HFFc6 (cell line): ENCODE measurements around the gene ADGRD2. TPM values are rescaled to one million over a fixed set of nuclear protein-coding genes. Genes with fewer than 3 reads are reported as not detected.

Experiments used
- DNase-seq: peaks from one replicate; pipeline ENCODE4 v3.0.0-alpha.2; 2018
- H3K27ac Mint-ChIP-seq: 2 replicates; pipeline ENCODE4 v1.8.0; 2020; ENCODE audit warnings: mild to moderate bottlenecking, mixed read lengths
- H3K27me3 Mint-ChIP-seq: 2 replicates; pipeline ENCODE4 v1.8.0; 2021; ENCODE audit warnings: mild to moderate bottlenecking, moderate library complexity, mixed read lengths; ENCODE audit not compliant: insufficient read depth
- H3K36me3 Mint-ChIP-seq: 2 replicates; pipeline ENCODE4 v1.8.0; 2021; ENCODE audit warnings: low read depth, mixed read lengths
- H3K4me1 Mint-ChIP-seq: 2 replicates; pipeline ENCODE4 v1.8.0; 2020; ENCODE audit warnings: low read depth, mixed read lengths
- H3K4me3 Mint-ChIP-seq: 2 replicates; pipeline ENCODE4 v1.8.0; 2020; ENCODE audit warnings: mild to moderate bottlenecking, moderate library complexity, mixed read lengths
- H3K9me3 Mint-ChIP-seq: 2 replicates; pipeline ENCODE4 v1.8.0; 2020; ENCODE audit warnings: mild to moderate bottlenecking, mixed read lengths
- total RNA-seq, 6 experiments: library from RNA; stranded (reverse); fragmentation: NEBNext Ultra II Directional; extraction: Animal tissue kit (Norgen Biotek cat#: 25700); gene quantifications; 2 replicates in 1 of 6; 3 replicates in 5 of 6; pipeline ENCODE4 v1.2.3, GENCODE V29; 2021
- TF ChIP-seq, protein P1 (sequence below): fragments of 200-600 bp; sonication (generic); IDR thresholded peaks from 2 replicates; pipeline ENCODE4 v1.5.0; 2021; ENCODE audit warnings: antibody characterized with exemption, mild to moderate bottlenecking

The ADGRD2 gene
- total RNA-seq, 6 experiments from 2014 or later, result not detected

DNA sequence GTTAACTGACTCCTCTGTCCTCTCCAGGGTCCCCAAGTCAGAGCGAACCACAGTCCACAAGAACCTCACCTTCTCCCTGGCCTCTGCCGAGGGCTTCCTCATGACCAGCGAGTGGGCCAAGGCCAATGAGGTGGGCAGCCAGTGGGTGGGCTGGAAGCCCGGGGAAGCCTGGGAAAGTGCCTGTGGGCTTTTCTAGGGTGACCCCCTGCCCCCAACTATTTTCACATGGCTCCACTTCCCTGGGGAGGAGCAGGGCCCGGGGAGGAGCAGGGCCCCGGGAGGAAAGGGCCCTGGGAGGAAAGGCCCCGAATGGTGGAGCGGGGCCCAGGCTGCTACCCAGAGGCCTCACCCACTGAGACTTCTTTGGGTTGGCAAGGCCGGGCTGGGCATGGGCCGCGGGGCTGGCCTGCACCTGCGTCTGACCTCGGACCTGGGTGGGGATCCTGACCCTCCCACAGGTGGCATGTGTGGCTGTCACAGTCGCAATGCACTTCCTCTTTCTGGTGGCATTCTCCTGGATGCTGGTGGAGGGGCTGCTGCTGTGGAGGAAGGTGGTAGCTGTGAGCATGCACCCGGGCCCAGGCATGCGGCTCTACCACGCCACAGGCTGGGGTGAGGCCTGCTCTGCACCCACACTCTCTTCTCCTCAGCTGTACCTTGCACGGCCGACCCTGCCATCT, 17.9 kb downstream of the ADGRD2 start:
- Mint-ChIP-seq H3K4me3 (no peak overlapping the region), H3K36me3 (no peaks in the 10 kb centered on the region), H3K27me3 (peaks cover 44% of the 10 kb centered on the region), H3K4me1 (no peaks in the 10 kb centered on the region), H3K9me3 (no peaks in the 10 kb centered on the region; the same call in 1 of the 2 replicates), H3K27ac (no peak overlapping the region)
- TF ChIP-seq, protein P1, sequence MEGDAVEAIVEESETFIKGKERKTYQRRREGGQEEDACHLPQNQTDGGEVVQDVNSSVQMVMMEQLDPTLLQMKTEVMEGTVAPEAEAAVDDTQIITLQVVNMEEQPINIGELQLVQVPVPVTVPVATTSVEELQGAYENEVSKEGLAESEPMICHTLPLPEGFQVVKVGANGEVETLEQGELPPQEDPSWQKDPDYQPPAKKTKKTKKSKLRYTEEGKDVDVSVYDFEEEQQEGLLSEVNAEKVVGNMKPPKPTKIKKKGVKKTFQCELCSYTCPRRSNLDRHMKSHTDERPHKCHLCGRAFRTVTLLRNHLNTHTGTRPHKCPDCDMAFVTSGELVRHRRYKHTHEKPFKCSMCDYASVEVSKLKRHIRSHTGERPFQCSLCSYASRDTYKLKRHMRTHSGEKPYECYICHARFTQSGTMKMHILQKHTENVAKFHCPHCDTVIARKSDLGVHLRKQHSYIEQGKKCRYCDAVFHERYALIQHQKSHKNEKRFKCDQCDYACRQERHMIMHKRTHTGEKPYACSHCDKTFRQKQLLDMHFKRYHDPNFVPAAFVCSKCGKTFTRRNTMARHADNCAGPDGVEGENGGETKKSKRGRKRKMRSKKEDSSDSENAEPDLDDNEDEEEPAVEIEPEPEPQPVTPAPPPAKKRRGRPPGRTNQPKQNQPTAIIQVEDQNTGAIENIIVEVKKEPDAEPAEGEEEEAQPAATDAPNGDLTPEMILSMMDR, result no peak
- no peak for DNase-seq

DNA sequence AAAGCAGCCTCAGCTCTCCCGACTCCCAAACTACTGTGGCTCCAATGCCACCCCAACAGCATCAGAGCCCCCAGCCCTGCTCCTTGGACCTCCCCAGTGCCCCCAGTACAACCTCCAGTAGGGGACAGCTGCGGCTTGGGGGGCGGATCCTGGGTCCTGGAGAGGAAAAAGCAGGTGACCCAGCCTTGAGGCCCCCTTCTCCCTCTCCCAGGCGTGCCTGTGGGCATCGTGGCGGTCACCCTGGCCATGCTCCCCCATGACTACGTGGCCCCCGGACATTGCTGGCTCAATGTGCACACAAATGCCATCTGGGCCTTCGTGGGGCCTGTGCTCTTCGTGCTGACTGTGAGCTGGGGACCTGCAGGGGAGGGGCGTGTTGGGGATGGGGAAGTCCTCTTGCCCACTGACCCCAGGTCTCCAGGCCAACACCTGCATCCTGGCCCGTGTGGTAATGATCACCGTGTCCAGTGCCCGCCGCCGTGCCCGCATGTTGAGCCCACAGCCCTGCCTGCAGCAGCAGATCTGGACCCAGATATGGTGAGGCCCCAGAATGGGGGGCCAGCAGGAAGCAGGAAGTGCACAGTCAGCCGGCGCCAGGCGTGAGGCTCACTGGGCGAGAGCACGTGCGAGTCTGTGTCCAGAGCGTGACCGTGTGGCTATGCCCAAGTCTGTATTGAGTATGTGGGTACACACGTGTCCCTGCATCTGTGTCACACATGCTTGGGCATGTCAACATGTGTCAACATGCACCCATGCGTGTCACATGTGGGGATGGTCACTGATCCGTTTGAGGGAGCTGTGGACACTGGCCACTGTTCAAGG, 19.0 kb downstream of the ADGRD2 start:
- peaks cover 47% of the 10 kb centered on the region for H3K27me3 Mint-ChIP-seq
- H3K9me3 Mint-ChIP-seq, result no peaks in the 10 kb centered on the region
- no peak overlapping the region for H3K27ac Mint-ChIP-seq
- H3K36me3 Mint-ChIP-seq, result no peaks in the 10 kb centered on the region
- no peaks in the 10 kb centered on the region for H3K4me1 Mint-ChIP-seq
- DNase-seq, result no peak
- H3K4me3 Mint-ChIP-seq, result no peak overlapping the region
- TF ChIP-seq, protein P1, result no peak

DNA sequence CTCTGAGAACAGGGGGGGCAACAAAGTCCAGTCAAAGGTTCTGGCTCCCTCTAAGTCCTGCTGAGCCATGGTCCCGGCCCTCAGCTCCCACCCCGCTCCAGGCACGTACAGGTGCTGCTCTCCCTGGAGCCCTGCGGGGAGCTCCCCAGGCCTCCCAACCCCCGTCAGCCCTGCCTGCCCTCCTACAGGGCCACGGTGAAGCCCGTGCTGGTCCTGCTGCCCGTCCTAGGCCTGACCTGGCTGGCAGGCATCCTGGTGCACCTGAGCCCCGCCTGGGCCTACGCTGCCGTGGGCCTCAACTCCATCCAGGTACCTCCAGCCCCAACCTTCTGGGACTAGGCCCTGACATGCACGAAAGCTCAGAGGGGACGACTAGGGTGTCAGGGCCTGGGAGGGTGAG, 20.1 kb downstream of the ADGRD2 start:
- DNase-seq, result no peak
- H3K27ac Mint-ChIP-seq, result no peak overlapping the region
- no peaks in the 10 kb centered on the region for H3K36me3 Mint-ChIP-seq
- H3K4me1 Mint-ChIP-seq, result no peaks in the 10 kb centered on the region
- peaks cover 44% of the 10 kb centered on the region for H3K27me3 Mint-ChIP-seq
- no peaks in the 10 kb centered on the region for H3K9me3 Mint-ChIP-seq
- H3K4me3 Mint-ChIP-seq, result no peak overlapping the region
- TF ChIP-seq, protein P1, result no peak

DNA sequence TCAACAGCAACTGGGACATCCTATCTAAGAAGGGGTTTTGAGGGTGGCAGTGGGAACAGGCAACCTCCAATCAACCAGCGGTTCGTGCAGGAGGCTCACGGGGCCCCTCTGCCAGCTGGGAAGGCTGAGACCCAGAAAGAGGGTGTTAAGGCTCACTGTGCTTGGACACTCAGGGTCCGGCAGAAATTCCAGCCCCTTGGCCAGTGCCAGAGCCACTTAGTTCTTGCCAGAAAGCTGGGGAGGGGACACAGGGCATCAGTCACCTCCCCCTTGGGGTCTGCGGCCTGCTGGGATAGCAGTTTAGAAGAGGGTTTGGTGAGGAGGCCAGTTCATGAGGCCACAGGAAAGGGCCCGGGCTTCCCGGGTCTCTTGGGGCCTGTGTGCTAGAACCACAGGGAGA, 20.5 kb downstream of the ADGRD2 start:
- H3K36me3 Mint-ChIP-seq, result no peaks in the 10 kb centered on the region

DNA sequence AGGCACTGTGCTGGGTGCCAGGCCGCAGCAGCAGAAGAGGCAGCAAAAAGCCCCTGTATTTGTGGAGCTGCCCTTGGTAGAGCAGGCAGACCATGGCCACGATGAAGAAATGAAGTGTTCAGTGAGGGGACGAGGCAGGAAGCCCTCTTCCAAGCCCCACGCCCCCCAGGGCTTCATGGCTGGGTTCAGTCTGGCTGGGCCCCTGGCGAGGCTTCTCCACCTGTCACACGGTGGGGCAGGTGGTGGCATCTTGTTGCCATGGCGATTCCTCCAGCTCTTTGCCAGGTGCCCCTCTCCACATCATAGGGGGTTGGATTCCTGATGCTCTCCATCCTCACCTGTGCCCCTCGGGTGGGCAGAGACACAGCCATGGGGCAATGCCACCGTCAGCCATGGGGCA, 21.5 kb downstream of the ADGRD2 start:
- H3K36me3 Mint-ChIP-seq, result no peaks in the 10 kb centered on the region
- TF ChIP-seq, protein P1, result no peak
- no peak for DNase-seq
- no peak overlapping the region for H3K27ac Mint-ChIP-seq
- H3K4me1 Mint-ChIP-seq, result no peaks in the 10 kb centered on the region
- peaks cover 37% of the 10 kb centered on the region for H3K27me3 Mint-ChIP-seq
- no peak overlapping the region for H3K4me3 Mint-ChIP-seq
- H3K9me3 Mint-ChIP-seq, result no peaks in the 10 kb centered on the region

More for the DNA sequence above, 20.5 kb downstream of the ADGRD2 start:
- Mint-ChIP-seq H3K4me3 (no peak overlapping the region), H3K27me3 (peaks cover 40% of the 10 kb centered on the region), H3K9me3 (no peaks in the 10 kb centered on the region), H3K27ac (no peak overlapping the region), H3K4me1 (no peaks in the 10 kb centered on the region)
- DNase-seq, result no peak
- TF ChIP-seq, protein P1, result no peak
